HG03342 (cell line): Measurements from ENCODE around the gene H6PD.

Experiments
- ATAC-seq: cut with Tn5 transposase; IDR thresholded peaks from one replicate; pipeline ENCODE4 v1.9.1; 2021; ENCODE audit warnings: mild to moderate bottlenecking, moderate library complexity; ENCODE audit not compliant: unreplicated experiment

The H6PD gene, protein sequence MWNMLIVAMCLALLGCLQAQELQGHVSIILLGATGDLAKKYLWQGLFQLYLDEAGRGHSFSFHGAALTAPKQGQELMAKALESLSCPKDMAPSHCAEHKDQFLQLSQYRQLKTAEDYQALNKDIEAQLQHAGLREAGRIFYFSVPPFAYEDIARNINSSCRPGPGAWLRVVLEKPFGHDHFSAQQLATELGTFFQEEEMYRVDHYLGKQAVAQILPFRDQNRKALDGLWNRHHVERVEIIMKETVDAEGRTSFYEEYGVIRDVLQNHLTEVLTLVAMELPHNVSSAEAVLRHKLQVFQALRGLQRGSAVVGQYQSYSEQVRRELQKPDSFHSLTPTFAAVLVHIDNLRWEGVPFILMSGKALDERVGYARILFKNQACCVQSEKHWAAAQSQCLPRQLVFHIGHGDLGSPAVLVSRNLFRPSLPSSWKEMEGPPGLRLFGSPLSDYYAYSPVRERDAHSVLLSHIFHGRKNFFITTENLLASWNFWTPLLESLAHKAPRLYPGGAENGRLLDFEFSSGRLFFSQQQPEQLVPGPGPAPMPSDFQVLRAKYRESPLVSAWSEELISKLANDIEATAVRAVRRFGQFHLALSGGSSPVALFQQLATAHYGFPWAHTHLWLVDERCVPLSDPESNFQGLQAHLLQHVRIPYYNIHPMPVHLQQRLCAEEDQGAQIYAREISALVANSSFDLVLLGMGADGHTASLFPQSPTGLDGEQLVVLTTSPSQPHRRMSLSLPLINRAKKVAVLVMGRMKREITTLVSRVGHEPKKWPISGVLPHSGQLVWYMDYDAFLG

DNA sequence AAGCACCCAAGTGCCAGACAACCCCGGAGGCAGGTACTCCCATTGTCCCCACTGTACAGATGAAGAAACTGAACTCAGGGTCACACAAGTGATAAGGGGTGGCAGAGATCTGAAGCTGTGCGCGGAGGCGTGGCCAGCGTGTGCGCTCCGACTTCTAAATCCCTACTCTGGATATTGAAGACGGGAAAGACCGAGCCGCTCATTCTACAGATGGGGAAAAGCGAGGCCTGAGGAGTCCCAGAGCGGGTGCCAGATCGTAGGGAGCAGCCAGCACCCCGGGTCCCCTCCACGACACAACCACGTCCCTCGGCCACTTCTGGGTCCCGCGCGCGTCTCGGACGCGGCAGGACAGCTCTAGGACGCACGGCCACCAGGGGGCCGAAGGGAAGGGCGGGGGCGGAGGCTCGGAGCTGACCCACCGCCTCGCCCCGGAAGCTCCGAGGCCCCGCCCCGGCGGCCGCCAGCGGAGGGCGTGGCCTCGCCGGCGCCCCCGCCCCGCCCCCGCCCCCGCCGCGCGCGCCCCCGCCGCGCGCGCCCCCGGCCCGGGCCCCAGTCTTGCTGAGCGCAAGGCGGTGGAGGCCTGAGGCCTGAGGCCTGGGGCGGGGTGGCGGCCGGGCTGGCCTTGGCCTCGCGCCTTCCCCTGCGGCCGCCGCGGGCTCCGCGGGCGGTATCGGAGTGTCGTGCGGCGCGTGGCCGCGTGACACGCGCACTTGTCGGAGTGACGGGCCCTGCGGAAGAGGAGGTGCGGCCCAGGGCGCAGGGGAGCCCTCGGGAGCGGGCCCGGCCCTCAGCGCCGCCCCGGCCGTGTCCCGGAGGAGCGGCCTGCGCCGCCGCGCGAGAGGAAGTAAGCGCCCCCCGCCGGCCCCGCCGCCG is at the start of gene H6PD:
Gene H6PD (plus strand): TSS at position 552 of the 873 bp plus-strand sequence. CDS start 10,161 bp downstream, outside the sequence.
- peak; percentile 73 for ATAC-seq

DNA sequence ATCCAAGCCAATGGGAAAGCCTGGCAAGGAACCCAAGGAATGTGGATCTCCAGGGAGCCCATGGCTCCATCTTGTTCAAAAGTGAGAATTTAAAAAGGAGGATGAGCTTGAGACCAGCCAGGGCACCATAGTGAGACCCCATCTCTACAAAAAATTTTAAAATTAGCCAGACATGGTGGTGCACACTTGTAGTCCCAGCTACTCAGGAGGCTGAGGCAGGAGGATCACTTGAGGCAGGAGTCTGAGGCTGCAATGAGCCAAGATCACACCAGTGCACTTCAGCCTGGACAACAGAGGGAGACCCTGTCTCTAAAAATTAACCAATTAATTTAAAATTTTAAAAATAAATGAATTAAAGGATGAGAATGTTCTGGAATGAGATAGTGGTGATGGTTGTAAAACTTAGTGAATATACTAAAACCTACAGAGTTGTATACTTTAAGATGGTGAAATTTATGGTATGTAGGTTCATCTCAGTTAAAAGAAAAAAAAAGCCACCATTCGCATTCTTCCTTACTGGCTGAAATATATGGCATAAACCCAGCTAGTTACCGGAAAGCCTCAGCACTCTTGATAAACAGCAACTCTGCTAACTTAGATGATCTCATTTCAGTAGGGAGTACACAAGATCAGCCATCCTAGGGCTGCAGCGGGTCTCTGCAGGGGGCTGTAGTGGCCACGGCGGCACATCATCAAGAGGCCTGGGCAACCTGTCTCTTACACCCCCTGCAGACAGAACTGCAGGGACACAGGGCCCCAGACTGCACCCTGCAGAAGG is 48.3 kb upstream of the H6PD start:
- ATAC-seq: no peak

DNA sequence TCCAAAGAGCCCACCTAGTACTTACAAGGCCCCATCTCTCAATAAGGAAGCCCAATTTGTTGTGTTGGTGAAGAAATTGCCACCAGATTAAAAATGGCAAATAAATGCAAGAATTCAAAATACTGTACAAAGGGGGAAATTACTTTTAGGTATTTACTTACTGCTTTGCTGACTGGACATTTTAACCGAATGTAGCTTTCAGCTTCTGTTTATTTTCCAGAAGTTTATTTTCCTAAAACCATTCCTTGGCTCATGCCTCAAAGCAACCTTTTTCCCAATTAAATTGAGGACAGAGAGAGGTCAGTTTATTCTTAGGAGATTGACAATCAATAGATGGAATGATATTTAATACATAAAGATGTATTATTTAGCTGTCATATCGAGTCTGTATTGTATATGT is 47.6 kb upstream of the H6PD start:
- ATAC-seq: no peak

DNA sequence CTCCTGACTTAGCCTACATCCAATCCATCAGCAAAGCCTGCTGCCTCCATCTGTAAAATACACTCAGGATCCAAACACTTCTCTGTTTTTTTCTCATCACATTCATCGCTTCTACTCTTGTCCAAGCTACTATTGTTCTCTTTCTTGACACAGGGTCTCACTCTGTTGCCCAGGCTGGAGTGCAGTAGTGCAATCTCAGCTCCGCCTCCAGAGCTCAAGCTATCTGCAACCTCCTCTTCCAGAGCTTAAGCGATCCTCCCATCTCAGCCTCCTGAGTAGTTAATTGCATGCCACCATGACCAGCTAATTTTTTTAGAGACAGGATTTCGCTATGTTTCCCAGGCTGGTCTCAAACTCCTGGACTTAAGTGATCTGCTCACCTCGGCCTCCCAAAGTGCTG is 44.3 kb upstream of the H6PD start:
- ATAC-seq: no peak

DNA sequence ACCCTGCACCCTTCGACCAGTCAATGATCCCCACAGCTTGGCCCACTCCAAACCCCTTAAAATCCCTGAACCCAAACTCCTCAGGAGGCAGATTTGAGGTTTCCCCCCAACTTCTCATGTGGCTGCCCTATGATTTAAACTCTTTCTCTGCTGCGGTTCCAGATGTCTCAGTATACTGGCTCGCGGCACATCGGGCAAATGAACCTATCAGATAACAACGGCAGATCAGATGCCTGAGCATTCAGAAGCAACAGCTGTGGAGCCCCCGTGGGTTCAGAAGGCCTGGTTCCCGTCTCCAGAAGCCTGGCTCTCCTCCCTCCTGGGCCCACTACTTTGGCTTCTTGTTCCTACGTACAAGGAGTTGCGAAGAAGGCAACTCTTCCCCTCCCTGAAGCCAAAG is 43.3 kb upstream of the H6PD start:
- ATAC-seq: no peak

DNA sequence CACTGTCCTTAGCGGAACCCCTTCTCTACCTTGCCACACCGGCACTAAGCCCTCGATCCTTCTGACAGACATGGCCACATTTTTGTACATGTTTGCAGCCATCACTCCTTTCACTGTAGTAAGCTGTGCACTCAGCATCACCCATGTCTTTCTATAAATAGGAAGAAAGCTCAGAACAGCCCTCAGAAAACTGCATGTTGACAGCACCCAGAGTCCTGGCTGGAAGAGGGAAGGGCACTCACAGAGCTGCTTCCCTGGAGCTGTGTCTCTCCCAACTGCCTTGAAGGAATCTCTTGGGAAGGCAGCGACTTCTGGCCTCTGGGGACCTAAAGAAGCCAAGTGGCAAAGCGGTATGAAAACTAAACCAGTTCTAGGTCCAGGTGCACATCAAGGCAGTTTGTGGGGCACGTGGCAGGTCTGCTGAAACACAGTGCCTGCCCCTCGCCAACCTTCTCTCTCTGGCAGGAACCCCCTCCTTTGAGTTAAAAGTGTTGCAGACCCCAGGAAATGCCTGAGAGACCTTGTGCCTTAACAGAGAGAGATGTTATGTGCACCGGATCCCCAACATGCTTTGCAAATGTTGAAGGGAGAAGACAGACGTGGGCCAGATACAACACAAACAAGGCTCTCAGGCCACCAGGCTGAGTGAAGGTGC is 41.9 kb upstream of the H6PD start:
- no peak for ATAC-seq

DNA sequence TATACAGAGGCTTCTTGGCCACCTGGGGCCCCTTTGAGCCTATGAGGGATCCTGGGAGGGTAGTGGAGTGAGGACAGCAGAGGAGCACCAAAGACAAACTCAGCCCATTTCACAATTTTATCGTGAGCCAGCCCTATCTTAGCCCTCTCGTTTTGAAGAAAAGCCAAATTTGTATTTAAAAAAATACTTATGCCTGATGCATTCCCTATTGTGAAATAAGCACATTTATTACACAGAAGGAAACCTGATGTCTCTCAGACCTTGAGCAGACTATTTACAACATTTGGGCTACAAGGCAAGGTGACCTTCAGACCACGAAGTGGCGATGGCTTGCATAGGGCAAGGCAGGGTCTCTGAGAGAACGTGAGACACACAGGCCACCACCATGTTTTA is 41.3 kb upstream of the H6PD start:
- no peak for ATAC-seq

DNA sequence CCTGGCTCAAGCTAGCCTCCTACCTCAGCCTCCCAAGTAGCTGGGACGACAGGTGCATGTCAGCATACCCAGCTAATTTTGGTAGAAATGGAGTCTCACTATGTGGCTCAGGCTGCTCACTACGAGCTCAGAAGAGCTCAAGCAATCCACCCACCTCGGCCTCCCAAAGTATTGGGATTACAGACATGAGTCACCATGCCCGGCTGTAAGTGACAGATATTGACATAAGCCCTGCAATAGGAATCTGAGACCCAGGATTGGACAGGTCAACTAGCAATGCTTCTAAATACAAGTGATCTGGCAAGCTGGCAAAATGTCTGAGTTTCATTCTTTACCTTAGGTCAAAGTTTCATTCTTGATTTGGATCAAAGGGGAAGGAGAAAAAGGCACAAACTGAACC is 40.5 kb upstream of the H6PD start:
- no peak for ATAC-seq

DNA sequence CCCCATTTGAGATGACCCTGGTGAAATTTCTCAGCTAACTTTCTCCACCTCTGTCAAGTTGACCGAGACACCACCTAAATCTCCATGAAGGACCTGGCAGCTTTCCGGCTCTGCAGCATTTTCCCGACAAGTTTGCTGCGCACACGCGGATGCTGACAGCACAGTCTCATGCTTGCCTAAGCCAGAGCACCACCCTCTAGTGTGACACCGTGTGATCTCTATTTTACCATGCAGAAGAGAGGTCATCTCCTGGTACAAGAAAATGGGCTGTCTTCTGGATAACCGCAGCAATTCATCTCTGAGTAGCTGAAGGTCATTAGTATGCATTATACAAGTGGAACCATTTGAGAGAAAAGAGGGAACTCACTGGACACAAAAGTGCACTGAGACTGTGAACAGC is 38.9 kb upstream of the H6PD start:
- ATAC-seq: no peak

DNA sequence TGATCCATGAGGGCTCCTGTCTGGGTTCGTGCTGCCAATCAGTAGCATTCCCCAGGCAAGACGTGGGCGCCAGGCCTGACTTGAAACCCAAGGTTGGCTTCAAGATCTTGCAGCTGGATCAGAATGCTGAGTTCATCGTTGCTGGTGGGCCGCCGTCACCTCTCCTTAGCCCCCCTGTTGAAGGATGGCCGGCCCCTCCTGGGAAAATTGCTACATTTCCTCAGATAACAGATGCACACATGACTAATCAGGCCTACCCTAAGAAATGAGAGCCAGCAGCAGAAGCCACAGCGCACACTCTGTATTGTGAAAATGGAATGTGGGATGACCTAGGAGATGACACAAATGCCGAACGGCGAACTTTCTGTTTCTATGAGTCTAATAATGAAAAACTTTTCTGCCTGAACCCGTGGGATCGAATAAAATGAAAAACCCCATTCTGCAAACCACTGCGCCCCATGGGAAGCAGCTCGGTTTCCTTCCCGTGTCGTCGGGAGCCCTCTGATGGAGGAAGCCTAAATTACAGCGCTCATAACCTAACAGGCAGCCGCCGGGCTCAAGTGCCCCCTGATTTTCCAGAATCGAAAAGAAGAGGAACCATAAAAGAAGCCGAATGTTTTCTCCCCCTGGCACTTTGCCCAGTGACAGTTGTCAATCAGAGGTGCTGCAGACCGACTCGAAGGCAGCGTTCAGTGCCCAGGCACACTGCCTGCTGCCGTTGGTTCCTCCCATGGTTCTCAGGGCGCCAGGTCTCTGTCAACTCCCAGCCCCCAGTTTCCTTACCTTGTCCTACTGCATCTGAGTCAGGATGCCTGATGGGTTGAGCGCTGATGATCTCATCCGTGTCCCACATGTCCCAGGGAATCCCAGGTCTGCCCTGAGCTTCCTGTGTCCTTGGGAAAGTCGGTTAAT is 38.2 kb upstream of the H6PD start:
- peak; percentile 46 for ATAC-seq

DNA sequence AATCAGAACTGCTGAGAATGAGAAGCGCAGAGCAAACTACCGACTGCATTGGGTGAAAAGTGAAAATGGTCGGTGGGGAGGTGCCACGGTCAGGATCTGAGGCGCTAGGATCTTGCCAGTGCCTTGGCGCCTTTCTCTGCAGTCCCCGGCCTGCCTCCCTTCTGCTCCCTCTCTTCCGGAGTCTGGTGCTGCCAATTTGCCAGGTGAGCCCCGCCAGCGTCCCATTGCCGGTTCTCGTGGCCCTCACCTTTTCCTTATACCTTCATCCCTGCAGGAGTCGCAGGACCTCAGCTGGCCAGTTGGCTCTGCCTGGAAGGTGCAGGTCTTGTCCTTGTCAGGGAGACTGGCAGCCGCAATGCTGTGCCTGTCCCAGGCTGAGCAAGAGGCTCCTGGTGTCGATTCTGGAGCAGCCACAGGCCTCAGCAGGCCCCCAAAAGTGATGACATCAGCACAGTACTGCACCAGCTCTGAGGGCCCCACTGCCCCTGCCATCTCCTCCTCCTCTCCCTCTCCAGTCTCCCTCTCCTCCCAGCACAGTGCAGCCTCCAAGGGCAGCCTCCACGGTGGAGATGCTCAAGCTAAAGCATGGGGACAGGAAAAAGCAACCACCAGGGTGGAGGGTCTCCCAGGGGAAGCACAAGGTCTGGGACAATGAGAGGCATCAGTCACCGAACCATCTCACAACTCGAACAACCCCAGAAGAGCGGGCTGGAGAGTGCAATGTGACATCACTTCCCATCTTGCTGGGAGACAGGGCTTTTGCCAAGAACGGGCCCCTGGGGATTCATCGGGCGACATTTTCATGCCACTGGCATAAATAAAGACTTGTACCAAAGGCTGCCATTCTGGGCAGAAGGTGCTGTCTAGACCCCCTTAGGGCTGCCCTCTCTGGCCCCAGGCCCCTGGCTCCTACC is 37.1 kb upstream of the H6PD start:
- ATAC-seq: no peak

DNA sequence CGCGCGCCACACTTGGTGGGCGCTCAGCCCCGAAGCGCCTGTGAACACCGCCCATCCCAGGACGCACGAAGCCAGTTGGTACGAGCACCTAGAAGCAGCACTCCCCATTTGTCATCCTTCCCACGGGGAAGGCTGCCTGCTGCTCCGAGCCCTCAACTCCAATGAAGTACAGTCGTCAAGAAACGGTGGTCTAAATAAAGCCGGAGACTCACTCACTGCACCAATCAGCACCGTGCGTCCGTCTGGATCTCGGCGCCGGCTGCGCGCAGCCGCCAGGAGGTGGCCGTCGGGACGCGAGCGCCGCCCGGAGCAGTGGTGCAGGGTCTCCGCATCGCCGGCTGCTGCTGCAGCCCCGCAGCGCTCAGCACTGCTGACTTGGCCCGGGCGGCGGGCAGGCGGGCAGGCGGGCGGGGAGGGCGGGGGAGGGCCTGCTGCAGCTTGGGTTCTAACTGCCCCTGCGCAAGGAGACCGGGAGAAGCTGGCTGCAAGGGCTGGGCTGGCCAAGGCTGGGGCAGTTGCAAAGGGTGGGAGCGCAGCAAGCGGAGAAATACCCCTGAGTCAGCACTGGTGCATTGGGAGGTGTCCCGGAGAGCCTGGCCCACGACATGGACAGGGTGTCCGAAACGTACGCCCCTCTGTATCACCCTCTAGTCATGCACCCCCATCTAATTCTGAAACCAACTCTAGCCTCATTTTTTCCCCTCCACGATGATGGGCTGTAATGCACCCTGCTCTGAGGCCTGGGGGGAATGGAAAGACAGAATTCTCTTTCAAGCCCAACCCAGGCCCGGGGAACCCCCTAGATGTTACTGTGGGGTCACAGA is 35.8 kb upstream of the H6PD start:
- no peak for ATAC-seq

DNA sequence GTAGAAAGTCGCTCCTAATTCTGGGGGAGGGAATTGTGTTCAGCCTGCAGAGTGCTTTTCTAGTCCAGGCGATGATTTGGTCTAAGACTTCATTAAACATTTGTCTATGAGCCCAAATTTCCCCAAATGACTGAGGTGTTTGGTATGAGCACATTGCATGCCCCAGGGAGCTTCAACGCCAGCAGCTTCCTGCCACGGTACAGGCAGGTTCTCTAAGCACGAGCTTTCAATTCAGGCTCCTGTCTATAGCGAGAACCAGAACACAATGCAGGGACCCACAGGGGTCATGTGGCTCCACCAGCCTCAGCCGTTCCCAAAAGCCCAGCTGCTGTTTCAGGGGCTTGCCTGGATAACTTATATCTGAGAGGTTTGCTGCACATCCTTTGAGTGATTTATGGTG is 34.1 kb upstream of the H6PD start:
- ATAC-seq: no peak

DNA sequence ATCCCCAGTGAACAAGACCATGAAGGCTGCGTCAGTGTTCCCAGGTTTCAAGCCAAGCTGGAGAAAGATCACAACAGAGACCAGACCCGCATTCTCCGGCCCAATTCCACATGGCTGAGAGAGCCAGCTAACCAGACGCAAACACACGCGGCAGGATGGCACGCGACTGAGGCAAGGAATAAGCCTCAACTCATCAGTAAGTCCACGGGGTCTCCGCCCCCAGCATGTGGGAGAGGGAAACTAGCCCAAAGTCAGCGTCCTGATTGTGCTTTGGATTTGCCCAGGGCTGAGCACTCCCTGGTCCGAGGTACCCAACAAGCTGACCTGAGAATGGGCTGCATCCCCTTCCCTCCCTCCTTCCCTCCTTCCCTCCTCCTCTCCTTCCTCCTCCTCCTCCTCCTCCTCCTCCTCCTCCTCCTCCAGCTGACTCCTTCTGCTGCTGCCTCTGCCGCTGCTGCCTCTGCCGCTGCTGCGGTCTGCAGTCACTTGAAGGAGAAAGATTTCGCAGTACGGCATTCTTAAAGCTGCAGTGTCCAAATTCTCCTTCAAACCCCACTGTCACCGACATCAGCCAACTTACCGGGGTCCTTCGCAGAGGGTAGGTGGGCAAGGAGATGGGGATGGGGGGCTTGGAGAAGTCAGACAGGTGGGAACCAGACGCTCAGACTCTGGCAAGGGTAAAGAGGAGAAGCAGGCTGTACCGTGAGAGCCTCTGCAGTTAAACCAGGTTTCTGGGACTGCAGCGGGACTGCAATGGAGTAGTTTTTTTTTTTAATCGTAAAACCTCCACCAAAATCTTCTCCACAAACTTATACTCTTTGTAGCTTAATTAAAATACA is 33.0 kb upstream of the H6PD start:
- no peak for ATAC-seq

DNA sequence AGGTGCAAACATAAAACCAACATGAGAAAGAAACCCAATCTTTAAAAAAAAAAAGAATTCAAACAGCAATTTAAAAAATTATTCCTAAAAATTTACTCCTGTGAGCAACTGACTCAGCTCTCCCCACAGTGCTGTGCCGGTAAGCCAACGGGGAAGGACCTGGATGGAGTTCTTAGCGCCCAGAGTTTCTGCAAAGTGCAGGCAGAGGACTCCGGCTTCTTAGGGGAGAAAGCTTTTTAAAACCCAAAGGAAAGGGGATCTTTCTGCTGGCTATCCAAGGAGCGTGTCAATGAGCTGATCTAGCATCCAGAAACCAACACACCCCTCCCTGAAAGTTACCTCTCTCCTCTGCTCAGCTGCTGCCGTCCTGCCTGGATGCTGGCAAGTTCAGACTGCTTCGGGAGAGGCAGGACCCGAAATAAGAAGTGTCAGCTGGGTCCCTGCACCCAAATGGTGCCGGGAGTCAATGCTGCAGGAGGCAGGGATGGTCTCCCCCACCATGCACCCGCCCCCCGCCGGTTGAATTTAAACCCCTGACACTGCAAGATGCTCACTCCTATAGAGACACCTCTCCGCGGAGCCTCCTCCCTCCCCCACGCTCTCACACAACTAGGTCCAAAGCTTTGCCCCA is 32.2 kb upstream of the H6PD start:
- no peak for ATAC-seq

DNA sequence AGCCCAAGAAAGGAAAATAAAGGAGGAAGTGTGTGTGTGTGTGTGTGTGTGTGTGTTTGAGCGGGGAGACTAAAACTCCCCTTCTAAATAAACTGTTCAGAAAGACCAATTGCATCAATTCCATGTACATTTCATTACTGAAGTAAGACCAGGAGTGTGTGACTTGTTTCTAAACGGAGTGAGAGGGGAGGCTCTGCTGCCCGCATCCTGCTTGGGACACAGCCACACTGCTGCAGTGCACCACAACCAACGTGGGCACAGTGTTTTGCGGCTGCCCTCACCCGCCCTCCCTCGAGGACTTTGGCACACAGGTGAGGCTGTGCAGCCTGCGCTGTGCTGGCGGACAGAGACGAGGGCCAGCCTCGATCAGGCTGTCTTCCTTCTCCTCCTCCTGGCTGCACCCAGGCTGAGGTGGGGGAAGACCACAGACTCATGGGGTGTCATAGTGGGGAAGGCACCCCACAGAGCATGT is 31.0 kb upstream of the H6PD start:
- no peak for ATAC-seq
